Measurements from ENCODE around the gene CNGA2. TPM values are rescaled to one million over a fixed set of nuclear protein-coding genes. Genes with fewer than 3 reads are reported as not detected.

The CNGA2 gene
- total RNA-seq, 1 donor from 2014 or later: not detected

- no peaks in the 10 kb centered on the region for H3K36me3 ChIP-seq
- H3K27ac ChIP-seq: no peak overlapping the region
- H3K4me1 ChIP-seq: no peaks in the 10 kb centered on the region
- DNase-seq (ENCODE audit: extremely low spot score in 2 of 2): no peak
- no peak overlapping the region for H3K4me3 ChIP-seq
- intact Hi-C loops (cut with DNase I): no loop called here
- TF ChIP-seq POLR2A (IDR thresholded peaks at IDR 0.05) (no peak), POLR2AphosphoS5 (IDR thresholded peaks at IDR 0.05; ENCODE audit: insufficient read depth in 1 of 2, low read depth in 1 of 2) (no peak)
- TF ChIP-seq, protein P1, sequence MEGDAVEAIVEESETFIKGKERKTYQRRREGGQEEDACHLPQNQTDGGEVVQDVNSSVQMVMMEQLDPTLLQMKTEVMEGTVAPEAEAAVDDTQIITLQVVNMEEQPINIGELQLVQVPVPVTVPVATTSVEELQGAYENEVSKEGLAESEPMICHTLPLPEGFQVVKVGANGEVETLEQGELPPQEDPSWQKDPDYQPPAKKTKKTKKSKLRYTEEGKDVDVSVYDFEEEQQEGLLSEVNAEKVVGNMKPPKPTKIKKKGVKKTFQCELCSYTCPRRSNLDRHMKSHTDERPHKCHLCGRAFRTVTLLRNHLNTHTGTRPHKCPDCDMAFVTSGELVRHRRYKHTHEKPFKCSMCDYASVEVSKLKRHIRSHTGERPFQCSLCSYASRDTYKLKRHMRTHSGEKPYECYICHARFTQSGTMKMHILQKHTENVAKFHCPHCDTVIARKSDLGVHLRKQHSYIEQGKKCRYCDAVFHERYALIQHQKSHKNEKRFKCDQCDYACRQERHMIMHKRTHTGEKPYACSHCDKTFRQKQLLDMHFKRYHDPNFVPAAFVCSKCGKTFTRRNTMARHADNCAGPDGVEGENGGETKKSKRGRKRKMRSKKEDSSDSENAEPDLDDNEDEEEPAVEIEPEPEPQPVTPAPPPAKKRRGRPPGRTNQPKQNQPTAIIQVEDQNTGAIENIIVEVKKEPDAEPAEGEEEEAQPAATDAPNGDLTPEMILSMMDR (IDR thresholded peaks at IDR 0.05): no peak
- H3K27me3 ChIP-seq: no peaks in the 10 kb centered on the region
- H3K9me3 ChIP-seq: no peaks in the 10 kb centered on the region
Observed at GRCh38 chrX:151702741-151703340, 31.7 kb upstream of the CNGA2 start.

DNA sequence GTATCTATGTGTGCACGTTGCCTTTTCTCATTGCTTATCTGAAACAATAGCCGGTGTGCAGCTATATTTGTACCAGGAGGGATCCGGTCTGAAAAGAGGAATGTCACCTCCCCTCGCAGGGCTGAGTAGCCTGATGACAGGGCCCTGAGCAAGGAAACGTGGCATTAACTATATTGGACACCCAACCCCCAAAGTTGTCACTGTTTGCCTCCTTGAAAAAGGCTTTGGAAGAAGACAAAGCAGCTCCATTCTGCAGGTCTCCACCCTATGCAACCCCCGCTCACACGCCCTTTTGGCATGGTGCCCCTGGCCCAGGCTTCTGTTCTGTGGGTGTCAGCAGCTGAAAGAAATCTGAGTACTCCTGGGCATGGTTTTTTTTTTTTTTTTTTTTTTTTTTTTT, 31.1 kb upstream of the CNGA2 start:
- TF ChIP-seq POLR2A (IDR thresholded peaks at IDR 0.05) (no peak), POLR2AphosphoS5 (IDR thresholded peaks at IDR 0.05; ENCODE audit: insufficient read depth in 1 of 2, low read depth in 1 of 2) (no peak)
- TF ChIP-seq, protein P1 (IDR thresholded peaks at IDR 0.05): no peak
- no peaks in the 10 kb centered on the region for H3K27me3 ChIP-seq
- H3K27ac ChIP-seq: no peak overlapping the region
- intact Hi-C loops (cut with DNase I): no loop called here
- no peaks in the 10 kb centered on the region for H3K9me3 ChIP-seq
- no peaks in the 10 kb centered on the region for H3K4me1 ChIP-seq
- no peak overlapping the region for H3K4me3 ChIP-seq
- no peaks in the 10 kb centered on the region for H3K36me3 ChIP-seq
- no peak for DNase-seq (ENCODE audit: extremely low spot score in 2 of 2)

- no peak for TF ChIP-seq POLR2AphosphoS5 (IDR thresholded peaks at IDR 0.05; ENCODE audit: insufficient read depth in 1 of 2, low read depth in 1 of 2)
- TF ChIP-seq, protein P1 (IDR thresholded peaks at IDR 0.05): no peak
- no peak for TF ChIP-seq POLR2A (IDR thresholded peaks at IDR 0.05)
- Histone ChIP-seq H3K27me3 (no peaks in the 10 kb centered on the region), H3K9me3 (no peaks in the 10 kb centered on the region), H3K4me1 (no peaks in the 10 kb centered on the region), H3K36me3 (no peaks in the 10 kb centered on the region), H3K4me3 (no peak overlapping the region), H3K27ac (no peak overlapping the region)
- intact Hi-C loops (cut with DNase I): no loop called here
- DNase-seq (ENCODE audit: extremely low spot score in 2 of 2): no peak
Observed at GRCh38 chrX:151704041-151704663, 30.4 kb upstream of the CNGA2 start.

DNA sequence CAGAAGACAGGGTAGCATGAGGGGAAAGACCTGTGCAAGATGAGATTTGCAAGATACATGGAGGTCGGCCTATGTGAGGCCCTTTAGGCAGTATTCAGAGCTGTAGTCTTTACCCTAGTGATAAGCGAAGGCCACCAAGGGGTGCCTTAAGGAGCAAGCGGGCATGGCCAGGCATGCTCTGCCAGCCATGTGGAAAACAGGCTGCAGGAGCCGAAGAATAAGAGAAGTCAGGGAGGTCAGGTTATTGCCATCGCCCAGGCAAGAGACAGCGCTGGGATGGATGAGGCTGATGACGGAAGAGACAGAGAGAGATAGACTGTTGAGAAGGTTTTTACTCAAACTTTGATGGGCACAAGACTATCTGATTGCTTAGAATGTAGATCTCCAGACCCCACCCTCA, 25.7 kb upstream of the CNGA2 start:
- no peak overlapping the region for H3K4me3 ChIP-seq
- no peaks in the 10 kb centered on the region for H3K27me3 ChIP-seq
- intact Hi-C loops (cut with DNase I): no loop called here
- DNase-seq (ENCODE audit: extremely low spot score in 2 of 2): no peak
- TF ChIP-seq, protein P1 (IDR thresholded peaks at IDR 0.05): no peak
- TF ChIP-seq POLR2A (IDR thresholded peaks at IDR 0.05) (no peak), POLR2AphosphoS5 (IDR thresholded peaks at IDR 0.05; ENCODE audit: insufficient read depth in 1 of 2, low read depth in 1 of 2) (no peak)
- no peak overlapping the region for H3K27ac ChIP-seq
- no peaks in the 10 kb centered on the region for H3K36me3 ChIP-seq
- H3K4me1 ChIP-seq: no peaks in the 10 kb centered on the region
- H3K9me3 ChIP-seq: no peaks in the 10 kb centered on the region

- Histone ChIP-seq H3K36me3 (no peaks in the 10 kb centered on the region), H3K4me3 (no peak overlapping the region), H3K27me3 (no peaks in the 10 kb centered on the region), H3K4me1 (no peaks in the 10 kb centered on the region), H3K27ac (no peak overlapping the region), H3K9me3 (no peaks in the 10 kb centered on the region)
- TF ChIP-seq POLR2AphosphoS5 (IDR thresholded peaks at IDR 0.05; ENCODE audit: insufficient read depth in 1 of 2, low read depth in 1 of 2) (no peak), POLR2A (IDR thresholded peaks at IDR 0.05) (no peak)
- TF ChIP-seq, protein P1 (IDR thresholded peaks at IDR 0.05): no peak
- intact Hi-C loops (cut with DNase I): no loop called here
- DNase-seq (ENCODE audit: extremely low spot score in 2 of 2): no peak
Observed at GRCh38 chrX:151710457-151710856, 24.1 kb upstream of the CNGA2 start.

All from vagina (tissue), 2 donors.